ENCODE results near the gene SLC39A13. TPM values are rescaled to one million over a fixed set of nuclear protein-coding genes. Genes with fewer than 3 reads are reported as not detected.
A peak's percentile ranks its signal among the peaks of the same experiment; 100 is the strongest.

SLC39A13 gene
- total and polyA plus RNA-seq, 3 experiments from 2014 or later = 20.2 to 39.4 (median 23.4) TPM

DNA sequence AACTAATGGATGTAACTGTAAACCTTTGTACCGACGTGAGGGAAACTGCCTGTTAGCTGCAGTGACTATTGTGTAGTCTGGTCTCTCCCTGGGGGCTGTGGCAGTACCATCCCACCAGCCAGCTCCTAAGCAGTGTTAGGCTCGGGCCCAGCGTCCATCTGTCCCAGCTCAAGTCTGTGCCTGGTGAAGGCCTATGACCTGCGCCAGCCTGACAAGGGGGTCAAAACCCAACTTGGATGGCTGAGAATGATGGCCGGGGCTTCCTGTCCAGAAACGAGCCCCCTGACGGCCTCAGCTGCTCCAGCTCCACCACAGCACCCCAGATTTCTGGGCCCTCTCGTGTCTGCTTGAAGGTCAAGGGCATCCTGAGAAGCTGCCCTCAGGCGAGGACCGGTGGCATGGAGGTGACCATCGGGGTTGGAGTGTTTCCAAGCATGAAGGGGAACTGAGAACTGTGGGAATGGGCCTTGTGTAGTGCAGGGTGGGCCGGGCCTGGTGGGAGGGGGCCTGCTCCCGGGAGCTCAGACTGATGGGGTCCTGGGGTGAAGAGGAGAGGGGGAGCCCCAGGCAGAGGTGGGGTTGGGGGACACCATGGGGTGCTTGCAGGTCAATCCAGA is 15.7 kb upstream of the SLC39A13 start:
- H3K9me3 ChIP-seq (ENCODE audit: low read length) = no peaks in the 10 kb centered on the region
- DNase-seq = no peak
- Mint-ChIP-seq H3K27ac (peak overlapping the region in 3 of 8 donors; percentile 10 to 43 (median 17)), H3K4me1 (peaks cover 46 to 81% (median 64%) of the 10 kb centered on the region in 3 donors), H3K4me3 (peak overlapping the region in 1 of 7 donors; percentile 85), H3K27me3 (no peaks in the 10 kb centered on the region), H3K36me3 (no peaks in the 10 kb centered on the region), H3K9me3 (no peaks in the 10 kb centered on the region)
- ChIA-PET CTCF (interaction anchor here (0.8 to 10.0 kb wide), 6 partner anchors 8 to 61 kb away, joined by 3 to 106 read pairs (median 6); partner anchors contain the start of gene SLC39A13), POLR2A (no interaction called here)
- peak overlapping the region; percentile 79 for H3K27ac ChIP-seq (ENCODE audit: low read depth, low read length)
- peaks cover 47% of the 10 kb centered on the region for H3K4me1 ChIP-seq (ENCODE audit: insufficient read depth, low read length)
- H3K27me3 ChIP-seq (ENCODE audit: insufficient read depth, low read length, poor library complexity, severe bottlenecking) = no peaks in the 10 kb centered on the region
- H3K36me3 ChIP-seq (ENCODE audit: insufficient read depth, low read length) = no peaks in the 10 kb centered on the region
- H3K4me3 ChIP-seq (ENCODE audit: low read length) = no peak overlapping the region

DNA sequence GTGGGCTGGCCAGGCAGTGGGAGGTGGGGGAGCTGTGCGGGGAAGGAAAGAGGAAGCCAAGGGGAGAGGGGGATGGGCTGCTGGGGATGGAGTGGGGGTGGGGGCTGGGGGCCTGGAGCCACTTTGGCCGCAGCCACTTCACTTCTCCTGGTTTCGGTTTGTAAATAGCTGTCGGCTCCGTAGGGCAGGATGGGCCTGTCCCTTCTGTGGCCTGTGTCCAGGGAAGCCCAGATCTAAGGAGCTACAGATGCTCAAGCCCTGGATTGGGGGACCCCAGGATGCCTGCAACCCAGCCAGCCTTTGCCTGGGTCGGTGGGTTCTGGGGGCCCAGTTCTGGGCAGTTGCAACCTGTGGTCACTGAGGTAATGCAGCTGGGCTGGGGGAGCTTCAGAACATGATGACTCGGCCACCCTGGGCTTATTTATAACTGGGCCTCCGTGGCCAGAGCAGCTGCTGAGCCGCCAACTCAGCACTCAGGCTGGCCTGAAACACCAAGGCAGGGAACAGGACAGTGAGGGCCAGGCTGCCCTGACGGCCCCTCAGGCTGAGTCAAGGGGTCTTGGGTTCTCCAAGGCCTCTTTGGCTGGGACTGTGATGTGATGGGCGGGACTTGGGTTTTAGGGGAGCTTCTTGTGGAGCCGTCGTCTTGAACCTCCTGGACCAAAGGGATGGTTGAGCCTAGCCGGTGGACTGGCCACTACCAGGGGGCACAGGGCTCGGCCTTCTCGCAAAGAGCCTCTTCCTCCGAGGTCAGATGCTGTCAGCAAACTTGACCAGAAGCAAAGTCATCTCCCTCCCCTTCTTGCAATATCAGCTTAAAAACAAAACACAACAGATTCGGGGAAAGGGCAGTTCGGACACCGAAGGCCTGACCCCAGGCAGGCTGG is 15.0 kb upstream of the SLC39A13 start:
- Histone ChIP-seq H3K27me3 (ENCODE audit: insufficient read depth, low read length, poor library complexity, severe bottlenecking) (no peaks in the 10 kb centered on the region), H3K4me3 (ENCODE audit: low read length) (peak overlapping the region; percentile 68), H3K27ac (ENCODE audit: low read depth, low read length) (peak overlapping the region; percentile 79), H3K36me3 (ENCODE audit: insufficient read depth, low read length) (no peaks in the 10 kb centered on the region), H3K9me3 (ENCODE audit: low read length) (no peaks in the 10 kb centered on the region), H3K4me1 (ENCODE audit: insufficient read depth, low read length) (peaks cover 47% of the 10 kb centered on the region)
- Mint-ChIP-seq H3K4me1 (peaks cover 44 to 80% (median 63%) of the 10 kb centered on the region in 3 donors), H3K27ac (peak overlapping the region in 7 of 8 donors; percentile 29 to 93 (median 80)), H3K36me3 (no peaks in the 10 kb centered on the region), H3K27me3 (no peaks in the 10 kb centered on the region), H3K9me3 (no peaks in the 10 kb centered on the region), H3K4me3 (peak overlapping the region in 5 of 7 donors; percentile 27 to 70 (median 67))
- POLR2A ChIA-PET = no interaction called here
- CTCF ChIA-PET = interaction anchor here (1.1 to 10.0 kb wide), 4 partner anchors 15 to 20 kb away, joined by 4 to 106 read pairs (median 9); partner anchors contain the start of gene SLC39A13
- DNase-seq = no peak

DNA sequence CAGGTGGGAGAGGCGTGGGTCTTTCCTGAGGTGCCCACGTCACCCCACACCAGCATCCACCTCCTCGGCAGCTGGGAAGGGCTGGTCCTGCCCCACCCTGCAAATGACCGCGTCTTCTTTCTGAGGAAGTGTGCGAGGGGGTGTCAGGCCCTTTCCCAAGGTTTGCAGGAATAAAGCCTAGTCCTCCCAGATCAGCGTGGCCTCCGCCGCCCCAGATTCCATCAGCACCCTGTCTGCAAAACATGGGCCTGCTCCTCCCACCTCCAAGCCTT is 14.4 kb upstream of the SLC39A13 start:
- ChIA-PET CTCF (interaction anchor here (1.1 to 10.0 kb wide), 3 partner anchors 15 to 21 kb away, joined by 4 to 106 read pairs (median 7); partner anchors contain the start of gene SLC39A13), POLR2A (interaction anchor here (0.8 kb wide), 1 partner anchor 20 kb away, joined by 3 read pairs; no protein-coding TSS in a partner anchor)
- Histone ChIP-seq H3K36me3 (ENCODE audit: insufficient read depth, low read length) (no peaks in the 10 kb centered on the region), H3K27me3 (ENCODE audit: insufficient read depth, low read length, poor library complexity, severe bottlenecking) (no peaks in the 10 kb centered on the region), H3K9me3 (ENCODE audit: low read length) (no peaks in the 10 kb centered on the region), H3K4me3 (ENCODE audit: low read length) (peak overlapping the region; percentile 68), H3K4me1 (ENCODE audit: insufficient read depth, low read length) (peaks cover 45% of the 10 kb centered on the region), H3K27ac (ENCODE audit: low read depth, low read length) (peak overlapping the region; percentile 79)
- Mint-ChIP-seq H3K27me3 (no peaks in the 10 kb centered on the region), H3K4me1 (peaks cover 43 to 77% (median 57%) of the 10 kb centered on the region in 3 donors), H3K9me3 (no peaks in the 10 kb centered on the region), H3K27ac (peak overlapping the region; percentile 38 to 93 (median 85)), H3K4me3 (peak overlapping the region in 4 of 7 donors; percentile 66 to 70 (median 68)), H3K36me3 (no peaks in the 10 kb centered on the region)
- DNase-seq = no peak

DNA sequence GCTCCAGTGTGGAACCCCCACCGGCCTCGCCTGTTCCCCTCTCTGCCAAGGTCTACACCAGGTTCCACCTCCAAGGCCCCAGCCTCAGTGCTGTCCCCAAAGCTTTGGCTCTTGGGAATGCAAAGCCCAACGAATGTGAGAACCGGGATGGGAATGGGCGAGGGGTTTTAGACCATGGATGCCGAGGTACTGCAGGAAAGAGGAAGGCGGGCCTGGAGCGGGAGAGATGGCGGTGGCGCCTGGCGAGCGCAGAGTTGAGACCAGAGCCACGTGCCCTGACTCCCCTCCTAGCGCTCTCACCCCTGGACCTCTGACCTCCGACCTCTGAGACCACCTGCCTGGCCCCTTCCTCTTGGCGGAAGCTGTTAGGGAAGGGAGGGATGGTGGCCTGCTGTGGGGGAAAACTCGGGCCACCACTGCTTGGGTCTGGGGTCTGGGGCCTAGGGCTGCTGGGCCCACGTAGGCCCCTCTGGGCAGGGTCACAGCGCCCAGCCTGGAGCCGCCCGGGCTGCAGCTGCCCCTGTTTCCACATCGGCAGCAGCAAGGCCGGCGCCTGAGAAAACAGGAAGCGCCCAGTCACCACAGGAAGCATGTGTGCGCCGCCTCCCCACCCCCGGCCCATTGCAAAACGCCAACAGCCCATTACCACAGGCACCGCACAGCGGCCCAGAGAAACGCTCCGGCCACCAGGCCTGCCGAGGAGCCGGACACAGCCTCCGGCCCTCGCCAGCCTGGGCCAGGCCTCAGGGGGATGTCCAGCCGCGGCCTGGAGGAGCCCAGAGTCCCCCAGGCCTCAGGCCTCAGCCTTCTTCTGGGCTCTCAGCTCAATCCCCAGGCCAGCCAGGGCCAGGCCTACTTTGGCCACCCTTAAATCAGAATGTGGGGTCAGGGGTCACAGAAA is 13.8 kb upstream of the SLC39A13 start:
- no peaks in the 10 kb centered on the region for H3K27me3 ChIP-seq (ENCODE audit: insufficient read depth, low read length, poor library complexity, severe bottlenecking)
- no peaks in the 10 kb centered on the region for H3K9me3 ChIP-seq (ENCODE audit: low read length)
- H3K27ac Mint-ChIP-seq = peak overlapping the region; percentile 77 to 93 (median 85)
- peaks cover 42% of the 10 kb centered on the region for H3K4me1 ChIP-seq (ENCODE audit: insufficient read depth, low read length)
- peak overlapping the region; percentile 79 for H3K27ac ChIP-seq (ENCODE audit: low read depth, low read length)
- H3K36me3 Mint-ChIP-seq = no peaks in the 10 kb centered on the region
- CTCF ChIA-PET = interaction anchor here (1.3 to 10.0 kb wide), 3 partner anchors 14 to 22 kb away, joined by 3 to 106 read pairs (median 7); partner anchors contain the start of gene SLC39A13
- POLR2A ChIA-PET = interaction anchor here (0.8 kb wide), 1 partner anchor 21 kb away, joined by 3 read pairs; no protein-coding TSS in a partner anchor
- H3K4me1 Mint-ChIP-seq = peaks cover 40 to 75% (median 55%) of the 10 kb centered on the region in 3 donors
- DNase-seq = peak; percentile 31 to 73 (median 40)
- H3K4me3 ChIP-seq (ENCODE audit: low read length) = peak overlapping the region; percentile 68
- H3K9me3 Mint-ChIP-seq = no peaks in the 10 kb centered on the region
- no peaks in the 10 kb centered on the region for H3K27me3 Mint-ChIP-seq
- peak overlapping the region; percentile 48 to 74 (median 68) for H3K4me3 Mint-ChIP-seq
- no peaks in the 10 kb centered on the region for H3K36me3 ChIP-seq (ENCODE audit: insufficient read depth, low read length)

DNA sequence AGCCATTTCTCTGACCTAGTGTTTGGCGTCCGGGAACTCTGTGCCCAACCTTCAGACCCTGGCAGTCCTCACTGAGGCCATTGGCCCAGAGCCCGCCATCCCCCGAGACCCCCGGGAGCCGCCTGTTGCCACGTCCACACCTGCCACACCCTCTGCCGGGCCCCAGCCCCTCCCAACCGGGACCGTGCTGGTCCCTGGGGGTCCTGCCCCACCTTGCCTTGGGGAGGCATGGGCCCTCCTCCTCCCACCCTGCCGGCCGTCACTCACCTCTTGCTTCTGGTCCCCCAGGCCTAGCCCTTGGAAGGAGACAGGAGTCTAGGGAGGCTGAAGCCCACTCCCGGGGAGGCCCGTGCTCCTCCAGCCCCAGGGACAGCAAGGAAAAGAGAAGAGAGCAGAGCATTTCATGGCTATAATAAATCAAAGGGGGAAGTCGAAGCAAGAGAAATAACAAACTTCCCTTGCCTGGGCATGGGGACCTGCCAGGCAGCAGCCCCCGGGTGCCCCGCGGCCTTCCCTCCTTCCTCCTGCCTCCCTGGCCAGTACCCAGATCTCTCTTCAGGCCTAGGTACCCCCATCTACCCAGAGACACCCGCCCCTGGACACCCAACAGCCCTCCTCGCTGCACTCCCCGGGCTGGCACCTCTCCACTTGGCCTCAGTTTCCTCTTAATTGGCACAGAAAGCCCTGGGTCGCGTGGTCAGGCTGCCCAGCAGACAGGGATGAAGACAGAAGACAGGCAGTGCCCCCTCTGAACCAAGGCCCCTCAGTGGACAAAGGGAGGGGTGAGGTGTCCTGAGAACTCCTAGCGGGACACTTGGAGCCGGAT is 13.0 kb upstream of the SLC39A13 start:
- DNase-seq = no peak
- peaks cover 0 to 1% (median 0%) of the 10 kb centered on the region in 3 donors for H3K36me3 Mint-ChIP-seq
- H3K27ac Mint-ChIP-seq = peak overlapping the region; percentile 60 to 93 (median 86)
- no peaks in the 10 kb centered on the region for H3K27me3 Mint-ChIP-seq
- no peaks in the 10 kb centered on the region for H3K9me3 Mint-ChIP-seq
- H3K4me3 Mint-ChIP-seq = peak overlapping the region in 6 of 7 donors; percentile 29 to 73 (median 58)
- Histone ChIP-seq H3K4me3 (ENCODE audit: low read length) (peak overlapping the region; percentile 68), H3K9me3 (ENCODE audit: low read length) (no peaks in the 10 kb centered on the region), H3K36me3 (ENCODE audit: insufficient read depth, low read length) (no peaks in the 10 kb centered on the region), H3K4me1 (ENCODE audit: insufficient read depth, low read length) (peaks cover 39% of the 10 kb centered on the region), H3K27me3 (ENCODE audit: insufficient read depth, low read length, poor library complexity, severe bottlenecking) (no peaks in the 10 kb centered on the region), H3K27ac (ENCODE audit: low read depth, low read length) (peak overlapping the region; percentile 79)
- POLR2A ChIA-PET = no interaction called here
- CTCF ChIA-PET = interaction anchor here (1.3 to 10.0 kb wide), 2 partner anchors 17 to 22 kb away, joined by 3 to 106 read pairs; no protein-coding TSS in a partner anchor
- peaks cover 36 to 72% (median 51%) of the 10 kb centered on the region in 3 donors for H3K4me1 Mint-ChIP-seq

DNA sequence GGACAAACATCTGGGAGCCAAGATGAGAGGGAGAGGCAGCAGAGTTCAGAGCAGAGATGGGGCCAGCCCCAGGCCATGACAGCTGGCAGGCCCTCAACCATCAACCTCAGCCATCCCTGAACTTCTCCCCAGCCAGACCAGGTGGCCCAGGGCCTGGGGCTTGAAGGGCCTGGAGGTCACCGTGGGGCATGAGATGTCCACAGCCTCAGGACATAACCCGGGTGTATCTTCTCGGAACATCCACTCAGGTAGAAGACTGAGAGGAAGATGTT is 12.4 kb upstream of the SLC39A13 start:
- no peak overlapping the region for H3K4me3 ChIP-seq (ENCODE audit: low read length)
- Mint-ChIP-seq H3K9me3 (no peaks in the 10 kb centered on the region), H3K27ac (peak overlapping the region in 6 of 8 donors; percentile 52 to 93 (median 86)), H3K4me3 (no peak overlapping the region), H3K27me3 (no peaks in the 10 kb centered on the region), H3K36me3 (peaks cover 0 to 1% (median 0%) of the 10 kb centered on the region in 3 donors), H3K4me1 (peaks cover 36 to 72% (median 53%) of the 10 kb centered on the region in 3 donors)
- H3K4me1 ChIP-seq (ENCODE audit: insufficient read depth, low read length) = peaks cover 44% of the 10 kb centered on the region
- no peaks in the 10 kb centered on the region for H3K27me3 ChIP-seq (ENCODE audit: insufficient read depth, low read length, poor library complexity, severe bottlenecking)
- H3K27ac ChIP-seq (ENCODE audit: low read depth, low read length) = no peak overlapping the region
- ChIA-PET CTCF (interaction anchor here (2.0 kb wide), 1 partner anchor 22 kb away, joined by 13 read pairs; no protein-coding TSS in a partner anchor), POLR2A (no interaction called here)
- H3K9me3 ChIP-seq (ENCODE audit: low read length) = no peaks in the 10 kb centered on the region
- no peak for DNase-seq
- no peaks in the 10 kb centered on the region for H3K36me3 ChIP-seq (ENCODE audit: insufficient read depth, low read length)

DNA sequence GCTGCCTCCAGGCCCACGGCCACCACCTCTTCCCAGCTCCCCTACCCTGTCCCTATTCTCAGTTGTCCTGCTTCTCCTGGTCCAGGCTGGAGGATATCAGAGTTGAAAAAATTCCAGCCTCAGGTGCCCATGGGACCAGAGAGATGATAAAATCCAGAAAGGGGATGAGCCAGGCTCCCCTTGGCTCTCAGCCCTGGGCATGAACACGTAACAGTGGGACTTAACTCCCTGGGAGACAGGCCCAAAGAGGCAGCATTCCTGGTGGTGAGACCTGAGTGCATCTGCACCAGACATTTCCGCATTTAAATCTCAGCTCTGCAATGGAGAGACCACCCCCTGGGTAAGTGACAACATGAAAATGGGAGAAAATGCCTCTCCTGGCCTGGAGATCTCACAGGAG is 10.4 kb upstream of the SLC39A13 start:
- Histone ChIP-seq H3K4me3 (ENCODE audit: low read length) (no peak overlapping the region), H3K9me3 (ENCODE audit: low read length) (no peaks in the 10 kb centered on the region), H3K36me3 (ENCODE audit: insufficient read depth, low read length) (no peaks in the 10 kb centered on the region), H3K27ac (ENCODE audit: low read depth, low read length) (no peak overlapping the region), H3K4me1 (ENCODE audit: insufficient read depth, low read length) (peaks cover 47% of the 10 kb centered on the region), H3K27me3 (ENCODE audit: insufficient read depth, low read length, poor library complexity, severe bottlenecking) (no peaks in the 10 kb centered on the region)
- Mint-ChIP-seq H3K27ac (peak overlapping the region in 6 of 8 donors; percentile 42 to 86 (median 60)), H3K27me3 (no peaks in the 10 kb centered on the region), H3K4me1 (peaks cover 32 to 63% (median 45%) of the 10 kb centered on the region in 3 donors), H3K36me3 (peaks cover 0 to 1% (median 0%) of the 10 kb centered on the region in 3 donors), H3K9me3 (no peaks in the 10 kb centered on the region), H3K4me3 (peak overlapping the region in 4 of 7 donors; percentile 11 to 61 (median 30))
- ChIA-PET POLR2A (no interaction called here), CTCF (interaction anchor here (2.0 to 4.1 kb wide), 2 partner anchors 14 to 24 kb away, joined by 13 to 21 read pairs; no protein-coding TSS in a partner anchor)
- DNase-seq = no peak
